Neuronal stem cell (in vitro differentiated cells): ENCODE measurements around the gene CHST8.

ENCODE experiments used
- DNase-seq: peaks from one replicate; pipeline ENCODE4 v3.0.0-alpha.2; 2013; ENCODE audit warnings: low spot score
- H2AFZ ChIP-seq: one replicate; pipeline ENCODE4 v1.6.1; 2013; ENCODE audit warnings: mild to moderate bottlenecking, low read length, inconsistent platforms
- H2AK5ac ChIP-seq: 2 replicates; pipeline ENCODE4 v1.6.1; 2013; ENCODE audit warnings: low read depth, mild to moderate bottlenecking, inconsistent platforms, low read length, moderate library complexity, mixed read lengths
- H2BK120ac ChIP-seq: 2 replicates; pipeline ENCODE4 v1.6.1; 2013; ENCODE audit warnings: low read depth, mild to moderate bottlenecking, inconsistent platforms, low read length, moderate library complexity, mixed read lengths
- H2BK12ac ChIP-seq: one replicate; pipeline ENCODE4 v1.6.1; 2013; ENCODE audit warnings: low read length, inconsistent platforms
- H2BK15ac ChIP-seq: 2 replicates; pipeline ENCODE4 v1.6.1; 2013; ENCODE audit warnings: mild to moderate bottlenecking, low read length, inconsistent platforms, mixed read lengths
- H2BK5ac ChIP-seq: one replicate; pipeline ENCODE4 v1.6.1; 2013; ENCODE audit warnings: inconsistent platforms, mild to moderate bottlenecking, low read length, moderate library complexity
- H3K14ac ChIP-seq: one replicate; pipeline ENCODE4 v1.6.1; 2013; ENCODE audit warnings: low read length, inconsistent platforms
- H3K18ac ChIP-seq: 2 replicates; pipeline ENCODE4 v1.6.1; 2013; ENCODE audit warnings: low read length, inconsistent platforms
- H3K23ac ChIP-seq: 2 replicates; pipeline ENCODE4 v1.6.1; 2013; ENCODE audit warnings: low read depth, mild to moderate bottlenecking, mixed read lengths, low read length, inconsistent platforms; ENCODE audit not compliant: poor library complexity
- H3K27ac ChIP-seq: replicated peaks from 3 replicates; pipeline ENCODE4 v1.5.1; 2013; ENCODE audit warnings: low read length, inconsistent platforms
- H3K27me3 ChIP-seq, 3 experiments: 2 replicates each; pipeline ENCODE4 v1.6.1; 2013; ENCODE audit warnings: low read length in 3 of 3, mild to moderate bottlenecking in 2 of 3, inconsistent platforms in 1 of 3, low read depth in 1 of 3, mixed read lengths in 1 of 3, moderate library complexity in 1 of 3; ENCODE audit not compliant: control insufficient read depth in 3 of 3, insufficient read depth in 3 of 3
- H3K36me3 ChIP-seq, 2 donors: replicated peaks in 1 of 2; 2 replicates each; pipeline ENCODE4 v1.6.1; 2013; ENCODE audit warnings: low read length in 2 of 2; ENCODE audit not compliant: control insufficient read depth in 2 of 2, insufficient read depth in 2 of 2
- H3K4ac ChIP-seq: 2 replicates; pipeline ENCODE4 v1.6.1; 2013; ENCODE audit warnings: inconsistent platforms, mild to moderate bottlenecking, low read length, moderate library complexity
- H3K4me1 ChIP-seq, 2 donors: 1 replicate in 1 of 2; 2 replicates in 1 of 2; pipeline ENCODE4 v1.6.1; 2013; ENCODE audit warnings: low read length in 2 of 2, low read depth in 1 of 2; ENCODE audit not compliant: control insufficient read depth in 2 of 2, insufficient read depth in 1 of 2
- H3K4me2 ChIP-seq: one replicate; pipeline ENCODE4 v1.6.1; 2013; ENCODE audit warnings: mild to moderate bottlenecking, low read length, inconsistent platforms; ENCODE audit not compliant: insufficient read depth, poor library complexity, severe bottlenecking
- H3K4me3 ChIP-seq, 2 donors: 2 replicates each; pipeline ENCODE4 v1.5.1; 2013; ENCODE audit warnings: low read length in 2 of 2, mild to moderate bottlenecking in 2 of 2, inconsistent platforms in 1 of 2, moderate library complexity in 1 of 2
- H3K79me1 ChIP-seq: one replicate; pipeline ENCODE4 v1.6.1; 2013; ENCODE audit warnings: low read depth, mild to moderate bottlenecking, inconsistent platforms, low read length, moderate library complexity
- H3K9ac ChIP-seq: one replicate; pipeline ENCODE4 v1.6.1; 2013; ENCODE audit warnings: mild to moderate bottlenecking, low read depth, low read length, inconsistent platforms; ENCODE audit not compliant: poor library complexity
- H3K9me3 ChIP-seq, 2 donors: replicated peaks in 1 of 2; 2 replicates each; pipeline versions ENCODE3 to v1.6.1; 2013; ENCODE audit warnings: low read length in 2 of 2, mild to moderate bottlenecking in 2 of 2, inconsistent platforms in 1 of 2, low read depth in 1 of 2, mixed read lengths in 1 of 2, moderate library complexity in 1 of 2; ENCODE audit not compliant: control insufficient read depth in 2 of 2, insufficient read depth in 1 of 2
- H4K8ac ChIP-seq: one replicate; pipeline ENCODE4 v1.6.1; 2013; ENCODE audit warnings: low read depth, mild to moderate bottlenecking, inconsistent platforms, low read length, moderate library complexity
- H4K91ac ChIP-seq: one replicate; pipeline ENCODE4 v1.6.1; 2013; ENCODE audit warnings: low read length, low read depth, mild to moderate bottlenecking, inconsistent platforms; ENCODE audit not compliant: poor library complexity
- WGBS, 2 donors: extraction: QIAGEN DNeasy Blood & Tissue Kit; methylation state at CpG; one replicate each; pipeline ENCODE4 v1.1.7; 2013; ENCODE audit warnings: missing lambda C conversion rate in 2 of 2, mixed read lengths in 1 of 2; ENCODE audit not compliant: insufficient read length in 2 of 2, insufficient replicate concordance in 1 of 2; ENCODE audit errors: extremely low coverage in 2 of 2; 5-methylcytosine and 5-hydroxymethylcytosine counted together

The CHST8 gene

DNA sequence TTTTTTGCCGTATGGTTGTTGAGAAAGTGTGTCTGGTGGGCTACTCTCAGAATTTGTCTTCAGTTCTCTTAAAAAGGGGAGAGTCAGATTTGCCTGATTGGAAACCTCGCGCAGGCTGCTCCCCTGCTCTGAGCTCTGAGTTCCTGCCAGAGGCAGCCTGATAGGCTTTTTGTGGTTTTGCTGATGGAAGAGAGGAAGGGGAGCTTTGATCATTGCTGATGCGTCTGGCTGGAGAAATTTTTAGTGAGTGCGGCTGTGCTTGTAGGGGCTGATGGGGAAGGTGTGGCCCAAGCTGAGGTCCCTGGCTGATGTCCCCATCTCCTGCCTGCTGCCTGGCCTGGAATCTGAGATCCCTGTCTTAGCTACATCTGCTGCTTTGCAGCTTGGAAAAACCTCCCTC, 2.8 kb downstream of the CHST8 start:
- Histone ChIP-seq H3K4me1 (peaks cover 0 to 5% of the 10 kb centered on the region in 2 donors), H3K79me1 (no peaks in the 10 kb centered on the region), H4K91ac (no peak overlapping the region), H3K18ac (no peak overlapping the region), H3K4ac (no peak overlapping the region), H3K36me3 (no peaks in the 10 kb centered on the region), H3K27me3 (peaks cover 22 to 88% (median 48%) of the 10 kb centered on the region in 3 experiments), H3K27ac (no peak overlapping the region), H2AFZ (no peak overlapping the region), H2BK120ac (no peak overlapping the region), H2AK5ac (no peak overlapping the region), H3K23ac (no peak overlapping the region), H3K9me3 (no peaks in the 10 kb centered on the region), H3K4me3 (no peak overlapping the region), H2BK12ac (no peak overlapping the region), H3K4me2 (no peak overlapping the region), H3K14ac (no peak overlapping the region), H4K8ac (no peak overlapping the region), H2BK5ac (no peak overlapping the region), H2BK15ac (no peak overlapping the region), H3K9ac (no peak overlapping the region)
- no peak for DNase-seq
- WGBS, 2 donors: no CpG with 5 or more reads among the region's 5 CpGs

GRCh38 chr19:33627526-33627925, 5.8 kb downstream of the CHST8 start:
- no peak overlapping the region for H3K18ac ChIP-seq
- no peak overlapping the region for H2BK120ac ChIP-seq
- H2AFZ ChIP-seq: no peak overlapping the region
- H2BK12ac ChIP-seq: no peak overlapping the region
- H3K27ac ChIP-seq: no peak overlapping the region
- H3K4me2 ChIP-seq: no peak overlapping the region
- H4K91ac ChIP-seq: no peak overlapping the region
- no peak overlapping the region for H3K23ac ChIP-seq
- H3K9me3 ChIP-seq: no peaks in the 10 kb centered on the region
- no peak overlapping the region for H2BK5ac ChIP-seq
- no peak overlapping the region for H2BK15ac ChIP-seq
- no peak overlapping the region for H4K8ac ChIP-seq
- H3K4me1 ChIP-seq: peaks cover 0 to 5% of the 10 kb centered on the region in 2 donors
- H3K4me3 ChIP-seq: no peak overlapping the region
- H3K36me3 ChIP-seq: no peaks in the 10 kb centered on the region
- WGBS, 2 donors: no CpG with 5 or more reads among the region's 5 CpGs
- peaks cover 12 to 86% (median 25%) of the 10 kb centered on the region in 3 experiments for H3K27me3 ChIP-seq
- no peak overlapping the region for H3K4ac ChIP-seq
- H3K79me1 ChIP-seq: no peaks in the 10 kb centered on the region
- no peak overlapping the region for H3K14ac ChIP-seq
- H2AK5ac ChIP-seq: no peak overlapping the region
- no peak overlapping the region for H3K9ac ChIP-seq
- DNase-seq: no peak

DNA sequence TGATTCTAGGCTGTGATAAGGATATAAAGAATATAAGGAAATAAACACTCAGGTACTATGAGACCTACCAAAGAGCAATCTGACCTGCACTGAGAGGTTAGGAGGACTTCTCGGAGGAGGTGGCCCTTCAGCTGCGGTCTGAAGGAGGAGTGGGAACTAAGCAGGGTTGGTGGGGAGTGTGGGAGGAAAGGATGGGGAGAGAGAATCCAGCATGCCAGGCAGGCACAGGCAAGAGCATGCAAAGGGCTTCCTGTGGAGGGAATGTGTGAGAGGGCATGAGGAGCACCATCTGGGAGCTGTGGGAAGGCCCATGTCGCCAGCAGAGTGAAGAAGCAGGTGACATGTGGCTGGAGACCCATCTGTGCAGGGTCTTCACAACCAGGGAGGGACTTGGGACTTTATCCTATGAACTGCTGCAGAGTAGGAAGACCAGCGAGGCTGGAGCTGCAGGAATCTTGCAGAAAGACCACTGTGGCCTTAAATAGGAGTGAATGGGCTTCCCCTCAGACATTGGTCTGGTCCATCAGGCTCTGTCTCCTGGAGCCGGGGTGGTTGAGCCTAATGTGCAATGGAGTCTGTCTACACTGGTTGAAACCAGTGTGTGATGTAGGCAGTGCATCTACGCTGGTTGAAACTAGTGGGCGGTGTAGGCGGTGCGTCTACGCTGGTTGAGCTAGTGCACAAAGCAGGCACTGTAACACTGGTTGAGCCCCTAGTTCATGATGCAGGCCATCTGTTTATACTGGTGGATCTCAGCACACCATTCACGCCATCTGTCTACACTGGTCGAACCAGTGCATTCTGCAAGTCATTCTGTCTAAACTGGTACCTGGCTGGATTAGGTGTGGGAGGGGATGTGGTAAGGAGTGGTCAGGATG, 6.4 kb downstream of the CHST8 start:
- H2BK12ac ChIP-seq: no peak overlapping the region
- WGBS, 2 donors: no CpG with 5 or more reads among the region's 12 CpGs

More for the DNA sequence above, 6.4 kb downstream of the CHST8 start:
- H3K36me3 ChIP-seq: no peaks in the 10 kb centered on the region
- peak overlapping the region; percentile 32 for H2BK5ac ChIP-seq
- no peak overlapping the region for H2AFZ ChIP-seq
- H3K14ac ChIP-seq: no peak overlapping the region
- H3K27me3 ChIP-seq: peaks cover 5 to 79% (median 19%) of the 10 kb centered on the region in 3 experiments
- H3K9ac ChIP-seq: no peak overlapping the region
- no peak overlapping the region for H2AK5ac ChIP-seq
- DNase-seq: no peak
- H3K9me3 ChIP-seq: no peaks in the 10 kb centered on the region
- H3K18ac ChIP-seq: no peak overlapping the region
- H4K91ac ChIP-seq: no peak overlapping the region
- peaks cover 0 to 3% of the 10 kb centered on the region in 2 donors for H3K4me1 ChIP-seq
- H3K4ac ChIP-seq: no peak overlapping the region
- no peak overlapping the region for H4K8ac ChIP-seq
- H3K79me1 ChIP-seq: no peaks in the 10 kb centered on the region
- H3K4me2 ChIP-seq: no peak overlapping the region
- no peak overlapping the region for H3K23ac ChIP-seq
- H3K4me3 ChIP-seq: peak overlapping the region in 1 of 2 donors; percentile 17
- no peak overlapping the region for H3K27ac ChIP-seq
- H2BK15ac ChIP-seq: no peak overlapping the region
- no peak overlapping the region for H2BK120ac ChIP-seq
